ENCODE results near the gene SOCS1. TPM values are rescaled to one million over a fixed set of nuclear protein-coding genes. Genes with fewer than 3 reads are reported as not detected.

Gene SOCS1
- total and polyA plus RNA-seq, 2 of the 8 experiments (the other 6 are each of a cell fraction or from before 2014, with no cell fraction given), result 21.0 to 48.9 TPM

Small RNA genes within 50 kb of the gene (small RNA-seq; reads per million reads assigned to genes)
- not detected for gene RF00554 (ENCODE audit: insufficient read depth)

Other genes with a start within 250 kb of the SOCS1 start
- not detected in 2 replicates for gene TNP2, start 13.1 kb upstream of the SOCS1 start, total RNA-seq (2021; fragmentation: NEBNext Ultra II Directional; extraction: Animal tissue kit (Norgen Biotek cat#: 25700))
- gene TNP2, start 13.1 kb upstream of the SOCS1 start, polyA plus RNA-seq (2011; rRNA removed), result not detected in 2 replicates
- not detected in 2 replicates for gene PRM3, start 17.4 kb upstream of the SOCS1 start, total RNA-seq (2021; fragmentation: NEBNext Ultra II Directional; extraction: Animal tissue kit (Norgen Biotek cat#: 25700))
- gene PRM3, start 17.4 kb upstream of the SOCS1 start, polyA plus RNA-seq (2011; rRNA removed), result not detected in 2 replicates
- gene PRM2, start 20.3 kb upstream of the SOCS1 start, total RNA-seq (2021; fragmentation: NEBNext Ultra II Directional; extraction: Animal tissue kit (Norgen Biotek cat#: 25700)), result not detected in 2 replicates
- gene PRM2, start 20.3 kb upstream of the SOCS1 start, polyA plus RNA-seq (2011; rRNA removed), result not detected in 2 replicates
- 0.82 and 0.92 TPM in 2 replicates for gene PRM1, start 25.1 kb upstream of the SOCS1 start, total RNA-seq (2021; fragmentation: NEBNext Ultra II Directional; extraction: Animal tissue kit (Norgen Biotek cat#: 25700))
- gene PRM1, start 25.1 kb upstream of the SOCS1 start, polyA plus RNA-seq (2011; rRNA removed), result 0.54 TPM in 1 of 2 replicates, not detected in the other
- 96.0 and 96.9 TPM in 2 replicates for gene RMI2, start 89.3 kb upstream of the SOCS1 start, total RNA-seq (2021; fragmentation: NEBNext Ultra II Directional; extraction: Animal tissue kit (Norgen Biotek cat#: 25700))
- 47.9 and 58.2 TPM in 2 replicates for gene RMI2, start 89.3 kb upstream of the SOCS1 start, polyA plus RNA-seq (2011; rRNA removed)

Data from H1 (cell line).